H1 (cell line): Measurements from ENCODE around the gene DPRX. TPM values are rescaled to one million over a fixed set of nuclear protein-coding genes. Genes with fewer than 3 reads are reported as not detected.

Experiments used
- ASH2L ChIP-seq: fragments of 200-600, 300-600 bp; sonication (generic); IDR thresholded peaks from one replicate; pipeline ENCODE4 v1.7.1; 2017; ENCODE audit warnings: low read length
- CBX5 ChIP-seq: fragments of 300-800, 300-1000 bp; sonication (generic); IDR thresholded peaks from 2 replicates; pipeline ENCODE4 v1.7.1; 2016; ENCODE audit warnings: antibody characterized with exemption, low read length, low read depth
- NANOG ChIP-seq: IDR thresholded peaks from 2 replicates; pipeline ENCODE4 v1.6.1; 2011; ENCODE audit warnings: low read length, low read depth, mild to moderate bottlenecking, inconsistent platforms; ENCODE audit not compliant: insufficient read depth, poor library complexity, severe bottlenecking
- POLR2AphosphoS5 ChIP-seq: IDR thresholded peaks from 2 replicates; pipeline ENCODE4 v1.6.1; 2011; ENCODE audit warnings: low read depth, low read length
- RXRA ChIP-seq: IDR thresholded peaks from 2 replicates; pipeline ENCODE4 v1.6.1; 2011; ENCODE audit warnings: low read depth, mild to moderate bottlenecking, low read length, moderate library complexity; ENCODE audit not compliant: insufficient read depth
- SAP30 ChIP-seq: fragments of 300-600 bp; sonication (generic); IDR thresholded peaks from 2 replicates; pipeline ENCODE4 v1.7.1; 2012; ENCODE audit warnings: low read length, moderate library complexity, mild to moderate bottlenecking, inconsistent platforms; ENCODE audit not compliant: insufficient read depth, insufficient replicate concordance
- SP1 ChIP-seq: IDR thresholded peaks from 2 replicates; pipeline ENCODE4 v1.6.1; 2011; ENCODE audit warnings: low read depth, low read length
- SP4 ChIP-seq: IDR thresholded peaks from 2 replicates; pipeline ENCODE4 v1.6.1; 2012; ENCODE audit warnings: low read length, inconsistent platforms
- TEAD4 ChIP-seq: IDR thresholded peaks from 2 replicates; pipeline ENCODE4 v1.6.1; 2012; ENCODE audit warnings: low read depth, low read length, inconsistent platforms, mixed read lengths
- polyA plus RNA-seq, 7 experiments: library from polyadenylated mRNA; depleted of rRNA in 3 of 7; stranded (reverse) in 5 of 7; unstranded in 2 of 7; fragments of >200 nt in 5 of 7; fragments of 200-250 nt in 2 of 7; gene quantifications; 1 replicate in 5 of 7; 2 replicates in 1 of 7; 4 replicates in 1 of 7; pipeline versions ENCODE4 v1.2.1 to v1.2.3, GENCODE V29; 2011 to 2013; ENCODE audit warnings: missing spikeins in 2 of 7, mixed read lengths in 2 of 7
- total RNA-seq: library from RNA; stranded (reverse); fragmentation: NEBNext Ultra II Directional; extraction: Animal tissue kit (Norgen Biotek cat#: 25700); gene quantifications from 2 replicates; pipeline ENCODE4 v1.2.1, GENCODE V29; 2021
- TF ChIP-seq, protein P1 (sequence below): IDR thresholded peaks from 2 replicates; pipeline ENCODE4 v1.6.1; 2012; ENCODE audit warnings: inconsistent platforms

DPRX gene
- total and polyA plus RNA-seq, 2 of the 8 experiments (the other 6 are each of a cell fraction or from before 2014, with no cell fraction given): not detected

DNA sequence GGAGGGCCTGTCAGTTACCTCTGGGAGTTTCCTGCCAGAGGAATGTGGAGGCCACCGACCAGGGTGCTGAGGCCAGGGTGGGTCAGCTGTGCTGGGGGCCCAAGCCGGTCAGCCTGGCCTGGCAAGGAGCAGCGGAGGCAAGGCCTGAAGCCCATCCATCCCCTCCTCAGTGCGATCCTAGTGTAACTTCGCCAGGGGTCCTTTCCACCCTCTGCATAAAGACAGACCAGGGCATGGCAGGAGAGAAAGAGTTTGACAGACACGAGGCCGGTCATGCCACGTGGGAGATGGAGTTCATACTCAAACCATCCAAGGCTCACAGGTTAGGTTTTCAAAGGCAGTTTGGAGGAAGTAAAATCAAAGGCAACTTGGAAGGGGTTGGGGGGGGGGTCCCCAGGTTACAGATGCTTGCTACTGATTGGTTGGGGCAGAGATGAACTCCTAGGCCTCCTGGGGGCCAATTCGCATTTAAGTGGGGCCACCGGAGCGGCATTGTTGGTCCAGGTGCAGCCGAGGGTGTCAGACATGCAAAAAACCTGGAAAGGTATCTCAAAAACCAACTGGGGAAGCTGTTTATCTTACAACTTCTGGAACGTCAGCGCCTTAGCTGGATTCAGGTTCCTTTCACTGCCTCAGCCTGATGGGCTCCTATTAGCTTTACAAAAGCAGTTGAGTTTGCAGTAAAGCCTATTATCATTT, 36.8 kb upstream of the DPRX start (continued):
- TF ChIP-seq CBX5 (no peak), TEAD4 (no peak), RXRA (0 out of 2 replicates have a peak, but pooled peaks have one; percentile 62), SP4 (no peak), SAP30 (peak; percentile 33), NANOG (peak; percentile 91), ASH2L (peak; percentile 14), POLR2AphosphoS5 (0 out of 2 replicates have a peak, but pooled peaks have one; percentile 52), SP1 (peak; percentile 83)
- TF ChIP-seq, protein P1, sequence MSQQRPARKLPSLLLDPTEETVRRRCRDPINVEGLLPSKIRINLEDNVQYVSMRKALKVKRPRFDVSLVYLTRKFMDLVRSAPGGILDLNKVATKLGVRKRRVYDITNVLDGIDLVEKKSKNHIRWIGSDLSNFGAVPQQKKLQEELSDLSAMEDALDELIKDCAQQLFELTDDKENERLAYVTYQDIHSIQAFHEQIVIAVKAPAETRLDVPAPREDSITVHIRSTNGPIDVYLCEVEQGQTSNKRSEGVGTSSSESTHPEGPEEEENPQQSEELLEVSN: peak; percentile 91
